H1 (cell line): ENCODE data around the gene CCNK. TPM values are rescaled to one million over a fixed set of nuclear protein-coding genes. Genes with fewer than 3 reads are reported as not detected.

Source experiments
- CTCF ChIA-PET: fragments of 300-600 bp; sonication (Branson Sonifier 250); formaldehyde crosslinking; loops from one replicate; lab custom pipeline; 2021; ENCODE audit not compliant: partially characterized antibody; lab: Charles Lee
- POLR2A ChIA-PET: fragments of 300-600 bp; sonication (Branson Sonifier 250); formaldehyde crosslinking; loops from one replicate; lab custom pipeline; 2021; ENCODE audit warnings: inconsistent platforms; ENCODE audit not compliant: partially characterized antibody; lab: Charles Lee
- DNase-seq, 2 experiments: peaks; one replicate each; pipeline versions ENCODE4 v3.0.0 to v3.0.0-alpha.2; 2010 to 2022; ENCODE audit warnings: low spot score in 2 of 2, low read depth in 1 of 2, mixed read lengths in 1 of 2
- FAIRE-seq: peaks from 2 replicates; lab custom pipeline; 2011; peaks lifted over from hg19 to GRCh38; lab: Jason Lieb, UNC
- H2AFZ ChIP-seq: 2 replicates; pipeline ENCODE4 v1.8.1; 2012; ENCODE audit warnings: low read length, inconsistent platforms
- H2AK5ac ChIP-seq: 2 replicates; pipeline ENCODE4 v1.6.1; 2013; ENCODE audit warnings: low read depth, low read length
- H2BK120ac ChIP-seq: replicated peaks from 2 replicates; pipeline ENCODE3; 2013; ENCODE audit warnings: low read depth, low read length, inconsistent platforms
- H2BK12ac ChIP-seq: 2 replicates; pipeline ENCODE4 v1.6.1; 2013; ENCODE audit warnings: low read depth, low read length
- H2BK15ac ChIP-seq: 2 replicates; pipeline ENCODE4 v1.6.1; 2013; ENCODE audit warnings: low read length
- H2BK20ac ChIP-seq: 2 replicates; pipeline ENCODE4 v1.6.1; 2013; ENCODE audit warnings: low read length
- H2BK5ac ChIP-seq: 2 replicates; pipeline ENCODE4 v1.6.1; 2013; ENCODE audit warnings: low read depth, low read length
- H3K14ac ChIP-seq: 2 replicates; pipeline ENCODE4 v1.6.1; 2013; ENCODE audit warnings: inconsistent platforms; ENCODE audit not compliant: insufficient read length
- H3K18ac ChIP-seq: 2 replicates; pipeline ENCODE4 v1.6.1; 2013; ENCODE audit warnings: low read length; ENCODE audit errors: extremely low read depth
- H3K23ac ChIP-seq: 2 replicates; pipeline ENCODE4 v1.6.1; 2013; ENCODE audit warnings: inconsistent platforms; ENCODE audit not compliant: insufficient read length
- H3K23me2 ChIP-seq: 2 replicates; pipeline ENCODE4 v1.6.1; 2013; ENCODE audit warnings: low read depth, low read length
- H3K27ac ChIP-seq: 2 replicates; pipeline ENCODE4 v1.6.1; 2011; ENCODE audit warnings: low read depth, low read length, inconsistent platforms
- H3K27me3 ChIP-seq, 4 experiments: replicated peaks in 1 of 4; 1 replicate in 1 of 4; 2 replicates in 3 of 4; pipeline versions ENCODE4 v1.6.1 to v1.8.1; 2011 to 2013; ENCODE audit warnings: low read length in 3 of 4, mild to moderate bottlenecking in 3 of 4, inconsistent platforms in 2 of 4, mixed read lengths in 2 of 4, moderate library complexity in 1 of 4; ENCODE audit not compliant: control insufficient read depth in 3 of 4, insufficient read depth in 3 of 4; ENCODE audit errors: extremely low read depth in 1 of 4
- H3K36me3 ChIP-seq, 4 experiments: 2 replicates each; pipeline versions ENCODE4 v1.6.1 to v1.8.1; 2011 to 2013; ENCODE audit warnings: mild to moderate bottlenecking in 4 of 4, low read length in 3 of 4, moderate library complexity in 2 of 4, control low read depth in 1 of 4, inconsistent platforms in 1 of 4; ENCODE audit not compliant: insufficient read depth in 4 of 4, control insufficient read depth in 2 of 4
- H3K4ac ChIP-seq: replicated peaks from 2 replicates; pipeline ENCODE3; 2013; ENCODE audit warnings: low read length, low read depth, mixed read lengths, inconsistent platforms; ENCODE audit not compliant: insufficient read length
- H3K4me1 ChIP-seq, 4 experiments: replicated peaks in 1 of 4; 1 replicate in 1 of 4; 2 replicates in 3 of 4; pipeline versions ENCODE4 v1.6.1 to v1.8.1; 2011 to 2013; ENCODE audit warnings: low read length in 3 of 4, inconsistent platforms in 2 of 4, mixed read lengths in 1 of 4; ENCODE audit not compliant: insufficient read depth in 4 of 4, control insufficient read depth in 3 of 4
- H3K4me2 ChIP-seq, 2 experiments: 2 replicates each; pipeline versions ENCODE4 v1.6.1 to v1.8.1; 2011 to 2013; ENCODE audit warnings: low read depth in 2 of 2, low read length in 2 of 2, control low read depth in 1 of 2, inconsistent platforms in 1 of 2, mild to moderate bottlenecking in 1 of 2; ENCODE audit not compliant: insufficient read depth in 1 of 2
- H3K4me3 ChIP-seq, 4 experiments: fragments of 200-600, 300-600 bp in 1 of 4; sonication (generic), shearing (Covaris generic), sonication (Bioruptor Twin) in 1 of 4; 2 replicates each; pipeline versions ENCODE4 v1.5.1 to v1.8.1; 2011 to 2016; ENCODE audit warnings: low read length in 4 of 4, low read depth in 3 of 4, control low read depth in 2 of 4, inconsistent platforms in 2 of 4, mild to moderate bottlenecking in 2 of 4, mixed read lengths in 1 of 4, moderate library complexity in 1 of 4; ENCODE audit not compliant: insufficient read depth in 2 of 4; ENCODE audit errors: extremely low read depth in 1 of 4
- H3K56ac ChIP-seq: replicated peaks from 2 replicates; pipeline ENCODE3; 2013; ENCODE audit warnings: low read depth, mild to moderate bottlenecking, mixed read lengths, low read length, inconsistent platforms; ENCODE audit not compliant: insufficient read length
- H3K79me1 ChIP-seq: 2 replicates; pipeline ENCODE4 v1.6.1; 2013; ENCODE audit warnings: low read depth, low read length, control low read depth
- H3K79me2 ChIP-seq, 2 experiments: 2 replicates each; pipeline versions ENCODE4 v1.6.1 to v1.8.1; 2012 to 2013; ENCODE audit warnings: low read length in 2 of 2, mild to moderate bottlenecking in 2 of 2, inconsistent platforms in 1 of 2; ENCODE audit not compliant: insufficient read depth in 2 of 2, control insufficient read depth in 1 of 2
- H3K9ac ChIP-seq, 4 experiments: replicated peaks in 1 of 4; 1 replicate in 1 of 4; 2 replicates in 3 of 4; pipeline versions ENCODE4 v1.6.1 to v1.8.1; 2011 to 2013; ENCODE audit warnings: low read depth in 3 of 4, low read length in 3 of 4, control low read depth in 2 of 4, mild to moderate bottlenecking in 2 of 4, moderate library complexity in 2 of 4, inconsistent platforms in 1 of 4; ENCODE audit errors: extremely low read depth in 1 of 4
- H3K9me3 ChIP-seq, 2 experiments: 2 replicates each; pipeline versions ENCODE4 v1.6.1 to v1.8.1; 2012 to 2013; ENCODE audit warnings: mild to moderate bottlenecking in 2 of 2, moderate library complexity in 2 of 2, control low read depth in 1 of 2, inconsistent platforms in 1 of 2, low read depth in 1 of 2, low read length in 1 of 2, mixed read lengths in 1 of 2; ENCODE audit not compliant: insufficient read depth in 2 of 2
- H4K20me1 ChIP-seq, 2 experiments: replicated peaks in 1 of 2; 2 replicates each; pipeline versions ENCODE3 to v1.8.1; 2011 to 2013; ENCODE audit warnings: inconsistent platforms in 2 of 2, low read length in 2 of 2, mild to moderate bottlenecking in 1 of 2; ENCODE audit not compliant: insufficient read depth in 2 of 2, control insufficient read depth in 1 of 2
- H4K5ac ChIP-seq: 2 replicates; pipeline ENCODE4 v1.6.1; 2013; ENCODE audit warnings: low read length, low read depth, mixed read lengths, inconsistent platforms; ENCODE audit not compliant: insufficient read length
- H4K8ac ChIP-seq: 2 replicates; pipeline ENCODE4 v1.8.0; 2013; ENCODE audit warnings: mild to moderate bottlenecking, moderate library complexity, low read length, inconsistent platforms; ENCODE audit not compliant: insufficient read depth; ENCODE audit errors: extremely low read depth
- H4K91ac ChIP-seq: replicated peaks from 2 replicates; pipeline ENCODE3; 2013; ENCODE audit warnings: low read length, mixed read lengths, inconsistent platforms; ENCODE audit not compliant: insufficient read length
- CEBPB ChIP-seq: IDR thresholded peaks from 2 replicates; pipeline ENCODE4 v1.6.1; 2012; ENCODE audit warnings: low read depth, low read length
- FOSL1 ChIP-seq: IDR thresholded peaks from 2 replicates; pipeline ENCODE4 v1.6.1; 2011; ENCODE audit warnings: mild to moderate bottlenecking, low read depth, low read length, moderate library complexity; ENCODE audit not compliant: insufficient read depth
- KDM4A ChIP-seq: IDR thresholded peaks from one replicate; pipeline ENCODE4 v1.7.1; 2012; ENCODE audit warnings: low read depth, mild to moderate bottlenecking, moderate library complexity, low read length, inconsistent platforms; ENCODE audit not compliant: severe bottlenecking
- POU5F1 ChIP-seq: IDR thresholded peaks from 2 replicates; pipeline ENCODE4 v1.6.1; 2011; ENCODE audit warnings: low read depth, mild to moderate bottlenecking, low read length, moderate library complexity
- SP1 ChIP-seq: IDR thresholded peaks from 2 replicates; pipeline ENCODE4 v1.6.1; 2011; ENCODE audit warnings: low read depth, low read length
- SP2 ChIP-seq: IDR thresholded peaks from 2 replicates; pipeline ENCODE4 v1.6.1; 2012; ENCODE audit warnings: mild to moderate bottlenecking, low read length, inconsistent platforms
- ZNF274 ChIP-seq: IDR thresholded peaks from 2 replicates; pipeline ENCODE4 v1.7.0; 2012; ENCODE audit warnings: low read length, borderline replicate concordance; ENCODE audit errors: extremely low read depth
- WGBS, 2 experiments: shearing (Covaris generic) in 1 of 2; methylation state at CpG; one replicate each; pipeline versions ENCODE4 v1.1.6 to v1.1.7; 2013 to 2015; ENCODE audit warnings: low lambda C conversion rate in 2 of 2, mixed read lengths in 2 of 2, inconsistent platforms in 1 of 2, low coverage in 1 of 2, missing lambda C conversion rate in 1 of 2; ENCODE audit not compliant: insufficient replicate concordance in 2 of 2, insufficient coverage in 1 of 2, insufficient read length in 1 of 2; ENCODE audit errors: extremely low coverage in 1 of 2, missing lambda C conversion rate in 1 of 2; 5-methylcytosine and 5-hydroxymethylcytosine counted together
- polyA plus RNA-seq, 7 experiments: library from polyadenylated mRNA; depleted of rRNA in 3 of 7; stranded (reverse) in 5 of 7; unstranded in 2 of 7; fragments of >200 nt in 5 of 7; fragments of 200-250 nt in 2 of 7; gene quantifications; 1 replicate in 5 of 7; 2 replicates in 1 of 7; 4 replicates in 1 of 7; pipeline versions ENCODE4 v1.2.1 to v1.2.3, GENCODE V29; 2011 to 2013; ENCODE audit warnings: missing spikeins in 2 of 7, mixed read lengths in 2 of 7
- total RNA-seq: library from RNA; stranded (reverse); fragmentation: NEBNext Ultra II Directional; extraction: Animal tissue kit (Norgen Biotek cat#: 25700); gene quantifications from 2 replicates; pipeline ENCODE4 v1.2.1, GENCODE V29; 2021

CCNK gene
- total and polyA plus RNA-seq, 2 of the 8 experiments (the other 6 are each of a cell fraction or from before 2014, with no cell fraction given): 10.7 to 82.7 TPM

- Histone ChIP-seq H2AK5ac (no peak overlapping the region), H3K79me1 (peaks cover 34% of the 10 kb centered on the region), H2BK15ac (no peak overlapping the region), H2BK5ac (no peak overlapping the region), H3K4ac (no peak overlapping the region), H3K4me2 (no peak overlapping the region), H3K18ac (no peak overlapping the region), H4K91ac (no peak overlapping the region), H3K23me2 (no peaks in the 10 kb centered on the region), H3K4me1 (peaks cover 0 to 44% (median 20%) of the 10 kb centered on the region in 4 experiments; a peak in 6 of 7 replicates), H2AFZ (no peak overlapping the region), H3K27ac (no peak overlapping the region), H3K27me3 (no peaks in the 10 kb centered on the region), H3K36me3 (no peaks in the 10 kb centered on the region), H3K23ac (no peak overlapping the region), H3K9me3 (no peaks in the 10 kb centered on the region), H4K8ac (no peak overlapping the region), H4K20me1 (peaks cover 9 to 20% of the 10 kb centered on the region in 2 experiments), H2BK12ac (no peak overlapping the region), H4K5ac (no peak overlapping the region), H3K56ac (no peak overlapping the region), H2BK120ac (no peak overlapping the region), H3K79me2 (peaks cover 0 to 67% of the 10 kb centered on the region in 2 experiments; a peak in 2 of 4 replicates), H3K9ac (no peak overlapping the region), H3K4me3 (no peak overlapping the region), H3K14ac (no peak overlapping the region), H2BK20ac (no peak overlapping the region)
- no peak for FAIRE-seq
- ChIA-PET CTCF (interaction anchor here (1.0 to 6.2 kb wide), 9 partner anchors 10 to 149 kb away, joined by 3 to 40 read pairs (median 5); no protein-coding TSS in a partner anchor), POLR2A (interaction anchor here (0.6 kb wide), 1 partner anchor 35 kb away, joined by 3 read pairs; no protein-coding TSS in a partner anchor)
- no peak for DNase-seq
- WGBS, 2 experiments: 95% methylated on average over 9 of the region's 9 CpGs; no CpG with 5 or more reads in 1 of the 2 experiments
- TF ChIP-seq CEBPB (no peak), KDM4A (no peak), SP1 (no peak), POU5F1 (no peak), ZNF274 (no peak), FOSL1 (no peak), SP2 (no peak)
Measured at GRCh38 chr14:99539491-99539890, 58.3 kb downstream of the CCNK start.
